Right lung (tissue), 5 donors: ENCODE results near the gene AP3D1. TPM values are rescaled to one million over a fixed set of nuclear protein-coding genes. Genes with fewer than 3 reads are reported as not detected.
"Not testable (repeated sequence)": the region's sequence is repeated elsewhere in the genome, so short reads cannot be mapped to it uniquely, and the experiment has no call there.

Experiments used
- DNase-seq, 2 donors: peaks; one replicate each; pipeline ENCODE4 v3.0.0-alpha.2; 2013
- polyA plus RNA-seq, 5 donors: library from polyadenylated mRNA; unstranded; fragments of 120-200 nt; gene quantifications; one replicate each; pipeline versions ENCODE4 v1.2.1 to v1.2.3, GENCODE V29; 2013; ENCODE audit warnings: inconsistent platforms in 1 of 5, low replicate concordance in 1 of 5; ENCODE audit not compliant: insufficient read length in 5 of 5, insufficient read depth in 1 of 5

Gene AP3D1
- polyA plus RNA-seq, 5 donors, result 56.7 to 90.8 (median 67.7) TPM

GRCh38 chr19:2129486-2129885 lies 21.9 kb downstream of the AP3D1 start:
- no peak for DNase-seq

- no peak for DNase-seq
Measured at GRCh38 chr19:2129022-2129421, 22.3 kb downstream of the AP3D1 start.

- DNase-seq, result not testable (repeated sequence)
Measured at GRCh38 chr19:2128252-2128651, 23.1 kb downstream of the AP3D1 start.

GRCh38 chr19:2127758-2128157 lies 23.6 kb downstream of the AP3D1 start:
- no peak for DNase-seq

GRCh38 chr19:2126879-2127518 lies 24.4 kb downstream of the AP3D1 start:
- no peak for DNase-seq

GRCh38 chr19:2123682-2124387 lies 27.5 kb downstream of the AP3D1 start:
- DNase-seq, result no peak

- DNase-seq, result no peak
Measured at GRCh38 chr19:2122982-2123381, 28.4 kb downstream of the AP3D1 start.

- no peak for DNase-seq
Measured at GRCh38 chr19:2122251-2122650, 29.1 kb downstream of the AP3D1 start.

GRCh38 chr19:2121416-2122051 lies 29.8 kb downstream of the AP3D1 start:
- DNase-seq, result no peak

- no peak for DNase-seq
Measured at GRCh38 chr19:2120821-2121220, 30.5 kb downstream of the AP3D1 start.

GRCh38 chr19:2119921-2120785 lies 31.2 kb downstream of the AP3D1 start:
- DNase-seq, result no peak

GRCh38 chr19:2118438-2118837 lies 32.9 kb downstream of the AP3D1 start:
- DNase-seq, result no peak

- no peak for DNase-seq
Measured at GRCh38 chr19:2117215-2117960, 34.0 kb downstream of the AP3D1 start.

GRCh38 chr19:2116507-2116906 lies 34.9 kb downstream of the AP3D1 start:
- no peak for DNase-seq

- DNase-seq, result no peak
Measured at GRCh38 chr19:2115911-2116426, 35.4 kb downstream of the AP3D1 start.

GRCh38 chr19:2115324-2115723 lies 36.0 kb downstream of the AP3D1 start:
- no peak for DNase-seq

GRCh38 chr19:2114821-2115220 lies 36.5 kb downstream of the AP3D1 start:
- DNase-seq, result no peak

GRCh38 chr19:2114218-2114617 lies 37.1 kb downstream of the AP3D1 start:
- DNase-seq, result no peak

GRCh38 chr19:2113439-2114211 lies 37.7 kb downstream of the AP3D1 start:
- DNase-seq, result no peak
